CD4-positive, alpha-beta T cell treated with Interleukin-4 for 1 hour (primary cell): ENCODE measurements around the gene WASHC4.
"Not testable (repeated sequence)": the region's sequence is repeated elsewhere in the genome, so short reads cannot be mapped to it uniquely, and the experiment has no call there.

Experiments
- DNase-seq, 2 donors: peaks; one replicate each; pipeline ENCODE4 v3.0.0-alpha.2; 2020 to 2022

WASHC4 gene

DNA sequence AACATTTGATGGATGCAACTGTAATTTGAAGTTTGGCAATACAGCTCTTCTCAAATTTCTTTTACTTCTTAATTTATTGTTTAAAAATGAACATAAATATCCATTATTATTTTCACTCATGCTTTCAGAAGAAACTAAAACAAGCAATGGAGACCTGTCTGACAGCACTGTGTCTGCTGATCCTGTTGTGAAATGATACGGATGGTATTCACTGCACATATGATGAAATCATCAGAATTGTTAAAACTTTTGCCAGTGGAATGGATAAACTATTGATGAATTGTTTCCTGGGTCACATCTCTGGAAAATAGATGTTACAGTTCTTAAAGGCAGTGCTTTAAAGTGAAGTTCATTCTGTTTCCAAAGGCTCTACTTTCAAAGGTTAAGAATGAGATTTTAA, 59.2 kb downstream of the WASHC4 start:
- no peak for DNase-seq

DNA sequence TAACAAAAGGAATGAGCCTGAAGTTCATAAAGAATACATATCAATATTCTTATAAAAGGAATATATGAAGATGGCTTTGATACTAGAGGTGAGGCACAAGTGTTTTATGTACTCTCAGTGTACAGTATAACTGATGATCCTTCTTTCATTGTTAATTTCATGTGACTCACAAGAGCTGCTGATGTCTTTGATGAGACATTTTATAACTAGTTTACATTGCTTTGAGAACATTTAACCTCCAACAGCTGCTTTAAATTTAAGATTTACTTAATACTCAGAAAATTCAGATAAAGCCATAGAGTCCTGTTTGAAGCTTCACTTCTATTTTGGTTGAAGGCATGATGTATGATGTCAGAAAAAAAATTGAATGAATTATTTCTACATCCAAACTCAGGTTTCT, 59.8 kb downstream of the WASHC4 start:
- DNase-seq = no peak

DNA sequence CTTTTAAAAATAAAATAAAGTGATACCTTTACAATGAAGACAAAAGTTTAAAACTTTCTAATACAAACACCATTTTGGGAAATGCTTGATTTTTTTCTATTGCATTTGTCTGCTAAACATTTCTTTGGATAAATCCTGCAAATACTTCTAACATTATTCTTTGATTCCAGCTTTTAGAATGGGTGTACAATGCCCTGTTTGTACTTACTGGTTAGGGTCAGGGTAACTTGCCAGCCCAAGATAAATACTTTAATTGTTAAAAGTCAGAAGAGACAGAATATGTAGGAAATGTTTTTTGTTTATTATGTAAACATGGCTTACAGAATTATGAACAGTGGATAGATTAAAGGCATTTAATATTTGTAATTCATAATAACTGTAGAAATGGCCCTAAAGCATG, 60.5 kb downstream of the WASHC4 start:
- DNase-seq = no peak

DNA sequence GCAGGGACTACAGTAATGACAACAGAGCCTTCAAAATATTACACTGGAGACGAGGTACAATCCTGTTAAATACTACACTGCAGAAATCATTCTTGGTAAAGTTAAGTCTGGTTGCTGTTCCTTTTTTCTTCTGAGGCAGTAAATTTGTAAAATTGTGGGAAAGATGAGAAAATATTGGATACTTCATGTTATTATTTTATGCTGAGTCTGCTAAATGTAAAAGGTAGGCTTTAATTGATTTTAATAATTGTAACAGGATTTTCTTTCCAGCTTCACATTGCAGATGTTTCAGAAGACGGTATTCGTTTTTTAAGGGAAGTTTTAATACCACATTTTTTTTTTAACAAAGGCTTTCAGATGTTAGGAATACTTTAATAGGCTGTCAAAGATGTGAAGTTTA, 62.6 kb downstream of the WASHC4 start:
- no peak for DNase-seq

DNA sequence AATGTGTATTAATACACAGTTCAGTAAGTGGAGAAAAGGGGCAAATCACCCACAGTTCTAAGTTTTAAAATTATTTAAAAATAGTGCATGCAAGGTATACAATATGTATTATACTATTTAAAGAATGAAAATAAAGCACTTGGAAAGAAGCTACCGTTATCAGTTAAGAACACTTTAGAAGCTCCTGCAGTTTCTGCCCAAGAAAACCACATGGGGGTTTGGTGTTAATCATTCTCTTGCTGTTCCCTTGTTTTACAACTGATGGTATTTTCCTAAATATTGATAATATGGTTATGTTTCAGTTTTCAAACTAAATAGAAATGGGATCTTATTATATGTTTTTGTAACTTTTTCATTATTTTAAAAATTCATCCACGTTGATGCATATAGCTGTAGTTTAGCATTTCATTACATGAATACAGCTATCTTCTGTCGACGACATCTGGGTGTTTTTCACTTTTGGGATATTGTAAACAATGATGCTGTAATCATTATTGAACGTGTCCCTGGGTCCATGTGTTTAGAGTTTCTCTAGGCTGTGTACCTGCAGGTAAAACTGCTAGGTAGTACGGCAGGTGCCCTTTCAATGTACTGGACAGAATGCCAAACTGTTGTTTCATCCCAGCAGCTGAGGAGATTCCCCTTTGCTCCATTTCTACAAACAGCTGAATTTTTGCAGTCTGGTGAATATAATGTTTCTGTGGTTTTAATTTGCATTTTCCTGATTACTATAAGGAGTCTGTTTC, 64.3 kb downstream of the WASHC4 start:
- no peak for DNase-seq

DNA sequence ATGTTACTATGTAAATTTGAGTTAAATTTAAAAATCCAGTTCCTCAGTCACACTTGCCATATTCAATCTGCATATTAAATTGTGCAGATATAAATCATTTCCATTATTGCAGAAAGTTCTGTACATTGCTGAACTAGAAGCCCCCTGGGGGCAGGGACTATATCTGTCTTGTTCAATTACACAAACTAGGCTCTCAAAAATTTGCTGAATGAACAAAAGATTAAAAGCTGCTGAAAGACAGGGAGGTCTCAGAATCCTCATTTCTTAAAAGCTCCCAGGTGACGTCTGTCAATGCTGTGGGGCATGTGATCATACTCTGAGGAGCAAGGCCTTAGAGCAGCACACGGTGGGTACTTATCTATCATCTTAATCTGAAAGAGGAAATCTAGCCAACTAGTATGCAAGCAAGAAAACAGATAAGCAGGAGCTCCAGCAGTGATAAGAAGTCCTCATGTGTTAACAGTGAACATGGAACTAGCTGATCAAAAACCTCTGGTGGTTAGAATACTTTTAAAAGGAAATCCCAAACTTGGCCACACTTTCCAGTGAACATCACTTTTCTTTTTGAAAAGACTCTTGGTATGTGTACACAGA, 68.0 kb downstream of the WASHC4 start:
- DNase-seq = no peak

DNA sequence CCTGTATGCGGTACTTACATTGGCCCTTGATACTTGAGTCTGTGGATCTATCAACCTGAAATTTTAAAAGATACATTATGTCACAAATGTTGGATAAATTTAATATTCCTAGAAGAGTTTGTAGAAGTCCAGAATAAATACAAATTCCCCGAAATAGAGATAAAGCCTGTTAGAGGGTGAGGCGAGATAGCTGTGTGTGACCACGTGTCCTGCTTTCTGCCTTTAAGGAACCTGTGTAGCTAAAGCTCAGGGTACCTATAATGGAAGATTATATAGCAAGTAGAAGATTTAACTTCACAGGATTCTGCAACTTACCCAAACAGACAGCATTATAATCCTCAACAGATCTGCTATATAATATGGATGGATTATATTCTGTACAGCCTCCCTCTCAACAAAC, 69.7 kb downstream of the WASHC4 start:
- no peak for DNase-seq

DNA sequence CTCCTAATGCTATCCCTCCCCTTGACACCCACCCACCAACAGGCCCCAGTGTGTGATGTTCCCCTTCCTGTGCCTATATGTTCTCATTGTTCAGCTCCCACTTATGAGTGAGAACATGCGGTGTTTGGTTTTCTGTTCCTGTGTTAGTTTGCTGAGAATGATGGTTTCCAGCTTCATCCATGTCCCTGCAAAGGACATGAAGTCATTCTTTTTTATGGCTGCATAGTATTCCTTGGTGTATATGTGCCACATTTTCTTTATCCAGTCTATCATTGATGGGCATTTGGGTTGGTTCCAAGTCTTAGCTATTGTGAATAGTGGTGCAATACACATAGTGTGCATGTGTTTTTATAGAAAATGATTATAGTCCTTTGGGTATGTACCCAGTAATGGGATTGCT, 71.6 kb downstream of the WASHC4 start:
- not testable (repeated sequence) for DNase-seq

DNA sequence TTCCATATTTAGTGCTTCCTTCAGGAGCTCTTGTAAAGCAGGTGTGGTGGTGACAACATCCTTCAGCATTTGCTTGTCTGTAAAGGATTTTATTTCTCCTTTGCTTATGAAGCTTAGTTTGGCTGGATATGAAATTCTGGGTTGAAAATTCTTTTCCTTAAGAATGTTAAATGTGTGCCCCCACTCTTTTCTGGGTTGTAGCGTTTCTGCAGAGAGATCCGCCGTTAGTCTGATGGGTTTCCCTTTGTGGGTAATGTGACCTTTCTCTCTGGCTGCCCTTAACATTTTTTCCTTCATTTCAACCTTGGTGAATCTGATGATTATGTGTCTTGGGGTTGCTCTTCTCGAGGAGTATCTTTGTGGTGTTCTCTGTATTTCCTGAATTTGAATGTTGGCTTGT, 75.9 kb downstream of the WASHC4 start:
- not testable (repeated sequence) for DNase-seq

DNA sequence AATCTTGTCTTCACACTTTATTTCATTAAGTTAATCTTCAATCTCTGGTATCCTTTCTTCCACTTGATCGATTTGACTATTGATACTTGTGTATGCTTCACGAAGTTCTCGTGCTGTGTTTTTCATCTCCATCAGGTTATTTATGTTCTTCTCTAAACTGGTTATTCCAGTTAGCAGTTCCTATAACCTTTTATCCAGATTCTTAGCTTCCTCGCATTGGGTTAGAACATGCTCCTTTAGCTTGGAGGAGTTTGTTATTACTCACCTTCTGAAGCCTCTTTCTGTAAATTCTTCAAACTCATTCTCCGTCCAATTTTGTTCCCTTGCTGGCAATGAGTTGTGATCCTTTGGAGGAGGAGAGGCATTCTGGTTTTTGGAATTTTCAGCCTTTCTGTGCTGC, 76.4 kb downstream of the WASHC4 start:
- not testable (repeated sequence) for DNase-seq

DNA sequence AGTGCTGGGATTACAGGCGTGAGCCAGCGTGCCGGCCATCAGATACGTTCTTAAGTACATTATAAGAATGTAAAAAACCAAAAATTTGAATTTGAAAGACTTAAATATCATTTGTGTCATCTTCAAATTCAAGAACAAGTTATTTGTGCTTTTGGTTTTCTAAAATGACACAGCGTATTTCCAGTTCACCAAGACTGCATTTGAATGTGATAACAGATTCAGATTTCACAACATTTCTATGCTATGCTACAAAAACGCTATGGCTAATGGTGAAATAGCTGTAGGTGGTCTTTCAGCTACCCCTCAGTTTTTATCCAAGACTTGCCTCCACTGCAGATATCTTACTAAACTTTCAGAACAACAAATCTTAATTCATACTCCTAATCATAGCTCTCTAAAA, 81.8 kb downstream of the WASHC4 start:
- no peak for DNase-seq

DNA sequence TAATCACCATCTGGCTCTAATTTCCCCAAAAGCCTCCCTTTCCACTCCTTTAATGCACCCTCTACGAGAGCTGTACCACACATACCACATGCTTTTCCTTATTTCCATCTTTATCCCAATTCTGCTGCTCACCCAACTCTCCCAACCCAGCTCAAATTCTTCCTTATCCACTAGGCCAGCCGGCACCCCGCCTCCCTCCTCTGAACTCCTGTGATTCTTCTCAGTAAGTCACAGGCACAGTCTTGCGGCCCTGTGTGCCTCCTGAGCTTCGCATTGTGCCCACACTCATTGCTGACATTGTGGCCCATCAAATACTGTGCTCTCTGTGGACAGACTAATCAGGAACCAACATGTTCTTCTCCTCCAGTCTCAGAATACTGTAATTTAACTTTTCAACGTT, 83.0 kb downstream of the WASHC4 start:
- DNase-seq = no peak

DNA sequence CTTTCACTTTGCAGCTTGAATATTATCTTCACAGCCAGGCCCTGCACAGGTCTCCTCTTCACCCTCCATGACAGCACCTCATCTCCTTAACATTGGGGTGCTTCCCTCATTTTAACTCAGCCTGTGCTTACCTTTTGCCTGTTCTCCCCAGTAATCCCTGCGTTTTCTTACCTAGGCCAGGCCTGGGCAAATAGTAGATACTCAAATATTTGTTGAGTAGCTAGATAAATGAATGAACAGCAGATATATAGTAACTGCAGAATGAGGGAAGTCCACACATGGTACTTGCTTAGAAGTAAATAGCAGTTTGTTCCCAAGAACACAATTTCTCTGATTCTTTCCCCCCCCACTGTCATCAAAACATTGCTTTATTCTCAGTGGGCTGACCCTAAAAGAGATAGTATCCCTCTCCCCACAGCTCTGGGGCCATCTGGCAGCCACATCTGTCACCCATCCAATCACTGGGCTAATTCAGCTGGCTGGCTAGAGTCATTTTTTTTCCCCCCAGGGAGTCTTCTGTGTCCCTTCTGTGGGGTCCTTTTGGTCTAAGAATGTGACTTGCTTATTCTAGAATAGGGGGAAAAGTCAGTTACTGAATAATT, 85.2 kb downstream of the WASHC4 start:
- no peak for DNase-seq

DNA sequence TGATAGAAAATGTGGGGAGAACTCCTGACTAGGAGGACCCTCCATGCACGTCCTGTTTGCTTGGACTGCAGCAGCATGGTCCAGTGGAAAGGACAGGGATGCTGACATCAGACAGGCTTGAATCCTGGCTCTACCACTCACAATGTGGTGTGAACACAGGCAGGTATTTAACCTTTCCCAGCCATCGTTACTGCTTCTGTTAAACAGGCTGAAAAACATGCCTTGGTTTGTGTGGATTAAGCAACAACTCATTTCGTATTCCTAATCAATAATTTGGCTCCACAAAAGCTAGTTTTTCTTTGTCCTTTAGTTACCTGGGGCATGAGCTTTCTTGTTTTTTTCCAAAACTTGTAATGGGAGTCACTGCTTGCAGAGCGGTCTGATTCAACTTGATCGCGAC, 87.4 kb downstream of the WASHC4 start:
- DNase-seq = no peak

DNA sequence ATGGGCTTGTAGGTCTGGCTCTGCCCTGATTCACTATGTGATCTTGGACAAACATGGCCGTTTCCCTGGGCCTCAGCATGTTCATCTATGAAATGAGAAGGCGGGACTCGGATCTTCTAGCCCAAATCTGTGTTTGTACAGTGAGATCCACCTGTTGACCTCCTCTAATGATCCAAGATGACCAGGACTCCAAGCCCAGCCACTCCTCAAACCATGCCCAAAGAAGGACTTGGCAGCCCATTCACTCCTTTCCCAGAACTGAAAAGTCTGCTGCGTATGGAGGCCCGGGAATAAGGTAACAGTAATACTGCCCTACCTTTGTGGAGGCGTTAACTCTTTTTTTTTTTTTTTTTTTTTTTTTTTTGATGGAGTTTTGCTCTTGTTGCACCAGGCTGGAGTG, 88.6 kb downstream of the WASHC4 start:
- no peak for DNase-seq

DNA sequence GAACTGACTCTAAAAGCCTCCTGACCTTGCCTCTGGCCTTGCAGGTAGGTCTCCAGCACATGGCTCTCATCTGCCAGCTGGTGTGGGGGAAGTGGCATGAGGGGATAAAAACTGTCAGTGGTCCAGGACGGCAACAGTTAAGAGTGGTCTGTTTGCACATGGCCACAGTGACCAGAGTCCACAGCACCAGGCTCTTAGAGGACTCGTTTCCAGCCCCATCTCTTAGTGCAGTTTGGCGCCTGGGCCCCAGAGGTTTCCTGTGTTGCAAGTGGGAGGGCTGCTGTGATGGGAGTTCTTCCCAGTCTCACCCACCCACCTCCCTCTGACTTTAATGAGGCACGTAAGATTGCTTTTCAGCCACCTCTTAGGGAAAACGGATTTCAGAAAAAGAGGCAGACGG, 91.4 kb downstream of the WASHC4 start:
- DNase-seq = no peak

DNA sequence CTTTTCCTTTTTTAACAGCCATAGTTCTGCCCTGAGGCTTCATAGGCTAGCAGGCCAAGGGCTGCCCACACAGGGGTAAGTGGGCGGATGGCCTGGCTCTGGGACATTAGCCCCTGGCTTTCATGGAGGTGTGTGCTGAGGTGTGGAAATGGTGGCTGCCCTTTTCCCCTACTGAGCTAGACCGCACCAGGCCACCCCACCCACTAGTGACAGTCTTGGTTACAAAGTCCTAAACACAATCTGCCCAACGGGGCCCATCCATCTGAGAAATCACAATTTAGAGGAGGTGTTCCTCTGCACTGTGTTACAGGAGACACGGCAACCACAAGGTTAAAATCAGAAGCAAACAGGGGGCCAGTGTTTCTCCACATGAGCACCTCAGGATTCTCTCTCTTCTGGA, 92.9 kb downstream of the WASHC4 start:
- no peak for DNase-seq

DNA sequence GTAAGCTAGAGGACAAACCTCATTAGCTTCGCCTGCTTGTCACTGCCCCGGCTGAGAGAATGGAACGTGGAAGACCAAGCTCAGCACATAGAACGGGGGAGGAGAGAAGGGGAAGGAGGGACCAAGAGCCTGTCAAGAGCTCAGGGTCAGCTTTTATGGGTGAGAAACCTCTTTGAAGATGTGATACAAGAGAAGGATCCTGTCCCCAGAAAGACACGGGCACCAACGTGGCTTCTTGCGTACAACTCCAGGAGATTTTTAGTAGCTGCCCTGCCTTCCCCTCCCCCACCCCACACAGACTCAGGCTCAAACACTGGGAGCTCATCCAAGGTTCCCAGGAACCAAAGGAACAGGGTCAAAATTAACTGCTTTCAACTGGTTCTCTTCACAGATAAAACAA, 93.8 kb downstream of the WASHC4 start:
- DNase-seq = no peak

DNA sequence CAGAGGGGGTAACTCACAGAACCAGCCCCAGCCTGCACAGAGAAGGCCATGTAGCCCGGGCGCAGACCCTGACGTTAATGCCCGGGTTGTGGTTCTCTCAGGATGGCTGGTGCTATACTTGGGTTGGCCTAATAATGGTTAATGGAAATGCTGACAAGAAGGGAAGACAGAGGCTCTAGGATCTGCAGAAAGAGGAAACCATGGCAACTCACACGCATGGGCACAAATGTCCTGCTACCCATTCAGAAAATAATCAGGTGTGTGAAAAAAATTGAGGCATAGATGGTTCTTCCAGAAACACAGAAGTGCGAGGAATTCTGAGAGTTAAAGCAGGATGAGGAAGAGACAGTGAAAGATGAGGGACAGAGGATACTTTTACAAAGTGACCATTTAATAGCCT, 94.7 kb downstream of the WASHC4 start:
- DNase-seq = no peak

DNA sequence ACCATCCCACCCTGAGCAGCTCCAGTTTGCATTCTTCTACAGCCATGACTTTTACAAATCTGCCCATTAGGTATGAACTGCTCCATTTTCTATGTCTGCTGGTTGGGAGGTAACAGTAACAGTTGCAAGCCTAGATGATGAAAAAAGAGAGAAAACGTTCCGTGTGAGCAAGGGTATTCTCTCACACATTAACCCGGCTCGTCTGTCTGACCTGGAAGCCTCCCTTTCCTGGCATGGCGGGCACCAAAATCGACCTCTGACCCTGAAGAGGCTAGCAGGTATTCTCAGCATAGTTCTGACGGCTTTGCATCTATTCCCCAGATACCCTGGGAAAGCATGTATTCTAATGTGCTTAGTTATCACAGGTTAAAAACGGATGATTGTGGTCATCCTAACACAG, 96.6 kb downstream of the WASHC4 start:
- no peak for DNase-seq

DNA sequence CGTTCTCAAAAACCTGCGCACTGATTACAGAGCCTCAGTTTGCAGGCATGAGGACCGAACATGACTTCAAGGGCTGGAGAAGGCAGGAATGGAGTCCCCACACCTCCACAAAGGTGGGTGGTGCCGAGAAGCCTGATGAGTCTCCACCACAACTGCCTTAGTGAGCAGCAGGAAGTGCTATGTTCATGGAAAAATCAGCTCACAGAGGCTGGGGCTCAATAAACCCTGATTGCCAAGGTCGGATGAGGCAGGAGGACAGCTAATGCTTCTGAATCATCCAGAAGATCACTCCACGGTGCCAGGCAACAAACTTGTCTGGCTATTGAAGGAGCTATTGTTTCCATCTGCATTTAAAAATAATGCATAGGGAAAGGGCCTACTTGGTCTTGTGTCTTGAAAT, 97.4 kb downstream of the WASHC4 start:
- no peak for DNase-seq

DNA sequence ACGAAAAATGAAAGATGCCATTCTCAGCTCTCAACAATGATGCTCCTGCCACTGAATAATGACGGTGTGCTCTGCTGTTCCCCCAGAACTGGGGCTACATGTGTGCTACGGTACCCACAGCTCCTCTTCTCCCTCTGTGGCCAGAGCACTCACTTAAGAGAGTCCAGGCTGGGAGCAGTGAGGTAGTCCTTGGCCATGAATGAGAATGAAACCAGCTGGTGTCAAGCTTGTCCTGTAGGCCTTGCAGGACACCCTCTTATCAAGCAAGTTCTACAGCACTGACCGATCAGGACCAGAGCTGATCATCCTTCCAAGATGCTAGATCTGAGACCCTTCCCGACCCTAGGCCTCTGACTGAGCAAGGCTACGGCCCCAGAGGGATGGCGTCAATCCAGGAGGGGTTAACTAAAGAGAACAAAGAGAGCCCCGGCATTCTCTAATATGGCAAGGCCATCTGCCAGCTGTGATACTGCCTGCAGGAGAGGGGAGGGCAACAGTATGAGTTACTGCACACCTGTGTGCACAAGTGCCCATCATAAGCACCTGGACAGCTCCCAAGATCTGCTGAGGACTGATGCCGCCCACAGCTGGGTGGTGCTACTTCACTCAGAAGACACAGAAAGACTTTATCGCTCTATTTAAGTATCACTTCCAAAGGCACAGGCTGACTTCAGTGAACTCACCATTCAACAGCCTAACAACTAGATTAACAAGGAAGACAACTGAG, 98.0 kb downstream of the WASHC4 start:
- no peak for DNase-seq

DNA sequence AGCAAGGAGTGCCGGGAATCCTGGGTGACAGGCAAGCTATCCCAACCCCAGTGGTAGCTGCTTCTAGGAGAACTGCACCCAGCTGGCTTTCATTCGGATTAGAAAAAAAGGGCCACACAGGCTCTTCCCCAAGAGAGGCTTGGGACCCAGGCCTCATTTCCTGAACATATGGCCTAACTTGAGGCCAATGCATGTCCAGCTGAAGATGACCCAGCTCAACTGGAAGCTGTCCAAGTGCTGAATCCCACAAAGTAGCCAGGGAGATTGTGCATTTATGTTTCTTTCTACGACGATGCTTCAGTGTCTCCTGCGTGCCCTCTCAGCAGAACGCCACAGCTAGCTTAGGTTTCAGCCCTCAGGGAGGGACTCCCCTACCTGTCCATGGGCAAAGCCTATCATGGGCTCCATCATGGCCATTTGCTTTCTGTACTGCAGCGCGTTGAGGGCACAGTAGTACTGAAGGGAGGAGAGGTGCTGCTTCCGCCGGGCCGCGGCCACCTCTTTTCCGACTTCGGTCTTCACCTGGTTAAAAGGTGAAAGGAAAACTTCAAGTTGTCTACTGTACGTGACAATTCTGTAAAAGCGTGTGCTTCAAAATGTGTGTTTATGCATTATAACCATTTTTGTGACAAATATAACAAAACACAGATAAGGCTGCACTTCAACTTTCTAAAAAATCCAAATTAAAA, 99.3 kb downstream of the WASHC4 start:
- DNase-seq = no peak
